ENCODE data around the gene PSD.

PSD gene

GRCh38 chr10:102405632-102406031, 13.0 kb downstream of the PSD start:
- DNase-seq (ENCODE audit: low read depth in 2 of 2, low spot score in 1 of 2), result no peak

- no peak for DNase-seq (ENCODE audit: low read depth in 2 of 2, low spot score in 1 of 2)
Observed at GRCh38 chr10:102405108-102405571, 13.4 kb downstream of the PSD start.

GRCh38 chr10:102404361-102405107, 14.1 kb downstream of the PSD start:
- DNase-seq (ENCODE audit: low read depth in 2 of 2, low spot score in 1 of 2), result no peak

GRCh38 chr10:102403115-102403514, 15.5 kb downstream of the PSD start:
- no peak for DNase-seq (ENCODE audit: low read depth in 2 of 2, low spot score in 1 of 2)

GRCh38 chr10:102402512-102402896, 16.1 kb downstream of the PSD start:
- DNase-seq (ENCODE audit: low read depth in 2 of 2, low spot score in 1 of 2), result no peak

GRCh38 chr10:102401735-102402511, 16.7 kb downstream of the PSD start:
- DNase-seq (ENCODE audit: low read depth in 2 of 2, low spot score in 1 of 2), result no peak

GRCh38 chr10:102401342-102401654, 17.3 kb downstream of the PSD start:
- DNase-seq (ENCODE audit: low read depth in 2 of 2, low spot score in 1 of 2), result no peak

- no peak for DNase-seq (ENCODE audit: low read depth in 2 of 2, low spot score in 1 of 2)
Observed at GRCh38 chr10:102400598-102401341, 17.8 kb downstream of the PSD start.

GRCh38 chr10:102400076-102400475, 18.5 kb downstream of the PSD start:
- no peak for DNase-seq (ENCODE audit: low read depth in 2 of 2, low spot score in 1 of 2)

- DNase-seq (ENCODE audit: low read depth in 2 of 2, low spot score in 1 of 2), result peak; percentile 66
Observed at GRCh38 chr10:102399217-102400021, 19.2 kb downstream of the PSD start.

GRCh38 chr10:102398172-102399020, 20.2 kb downstream of the PSD start:
- no peak for DNase-seq (ENCODE audit: low read depth in 2 of 2, low spot score in 1 of 2)

- no peak for DNase-seq (ENCODE audit: low read depth in 2 of 2, low spot score in 1 of 2)
Observed at GRCh38 chr10:102397222-102398171, 21.1 kb downstream of the PSD start.

GRCh38 chr10:102396730-102397151, 21.8 kb downstream of the PSD start:
- no peak for DNase-seq (ENCODE audit: low read depth in 2 of 2, low spot score in 1 of 2)

GRCh38 chr10:102396317-102396650, 22.3 kb downstream of the PSD start:
- no peak for DNase-seq (ENCODE audit: low read depth in 2 of 2, low spot score in 1 of 2)

- peak; percentile 78 to 81 for DNase-seq (ENCODE audit: low read depth in 2 of 2, low spot score in 1 of 2)
Observed at GRCh38 chr10:102395400-102396316, 22.9 kb downstream of the PSD start, which contains the start of gene NFKB2. NFKB2 (plus strand) TSS chr10:102395705; CDS start chr10:102395960, 255 bp downstream.

GRCh38 chr10:102394801-102395399, 23.7 kb downstream of the PSD start:
- DNase-seq (ENCODE audit: low read depth in 2 of 2, low spot score in 1 of 2), result peak; percentile 37 to 46

- DNase-seq (ENCODE audit: low read depth in 2 of 2, low spot score in 1 of 2), result peak; percentile 99
Observed at GRCh38 chr10:102394079-102394800, 24.3 kb downstream of the PSD start.

Measured in stimulated activated CD8-positive, alpha-beta memory T cell treated with anti-CD3 and anti-CD28 coated beads, Interleukin-4, amount 100 ng/mL, for 4 hours (primary cell).